ENCODE results near the gene AQP3.
"Not testable (repeated sequence)": the region's sequence is repeated elsewhere in the genome, so short reads cannot be mapped to it uniquely, and the experiment has no call there.

Gene AQP3

DNA sequence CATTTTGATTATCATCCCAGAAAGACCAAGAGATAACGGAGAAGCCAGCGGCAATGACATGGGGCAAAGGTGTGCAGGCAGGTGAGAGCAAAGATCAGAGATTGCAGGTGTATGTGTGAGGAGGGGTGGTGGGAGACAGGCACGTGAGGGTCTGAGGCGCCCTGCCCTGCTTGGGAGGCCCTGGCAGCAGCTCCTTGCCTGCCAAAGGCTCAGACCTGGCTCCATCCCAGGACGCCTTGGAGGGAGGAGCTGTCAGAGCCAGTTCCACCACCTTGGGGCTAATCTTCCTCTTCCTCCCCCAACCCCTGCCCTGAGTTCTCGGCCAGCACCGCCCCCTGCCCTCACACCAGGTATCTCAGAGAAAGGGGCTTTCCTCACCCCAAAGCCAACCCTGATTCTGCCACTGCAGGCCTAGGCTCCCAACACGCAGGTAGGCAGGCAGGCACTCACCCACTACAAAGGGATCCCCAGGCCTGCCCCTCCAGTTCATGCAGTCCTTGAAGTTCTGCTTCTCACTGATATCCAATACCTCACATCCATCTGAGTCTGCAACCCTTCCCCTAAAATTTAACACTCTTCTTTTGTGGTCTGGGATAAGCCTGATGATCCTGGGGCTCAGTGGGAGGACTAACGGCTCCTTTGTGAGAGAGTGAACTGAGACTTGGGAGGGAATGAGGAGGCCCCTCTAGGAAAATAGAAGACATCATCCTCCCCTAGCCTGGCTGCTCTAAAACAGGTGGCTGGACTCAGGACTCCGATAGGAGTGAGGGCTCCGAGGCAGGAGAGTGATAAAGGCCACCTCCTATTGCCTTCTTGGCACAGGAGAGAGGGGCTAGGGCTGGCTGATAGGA lies 1.8 kb downstream of the AQP3 start:
- H3K27ac ChIP-seq, result no peak overlapping the region
- DNase-seq (ENCODE audit: low read depth, low spot score), result no peak

DNA sequence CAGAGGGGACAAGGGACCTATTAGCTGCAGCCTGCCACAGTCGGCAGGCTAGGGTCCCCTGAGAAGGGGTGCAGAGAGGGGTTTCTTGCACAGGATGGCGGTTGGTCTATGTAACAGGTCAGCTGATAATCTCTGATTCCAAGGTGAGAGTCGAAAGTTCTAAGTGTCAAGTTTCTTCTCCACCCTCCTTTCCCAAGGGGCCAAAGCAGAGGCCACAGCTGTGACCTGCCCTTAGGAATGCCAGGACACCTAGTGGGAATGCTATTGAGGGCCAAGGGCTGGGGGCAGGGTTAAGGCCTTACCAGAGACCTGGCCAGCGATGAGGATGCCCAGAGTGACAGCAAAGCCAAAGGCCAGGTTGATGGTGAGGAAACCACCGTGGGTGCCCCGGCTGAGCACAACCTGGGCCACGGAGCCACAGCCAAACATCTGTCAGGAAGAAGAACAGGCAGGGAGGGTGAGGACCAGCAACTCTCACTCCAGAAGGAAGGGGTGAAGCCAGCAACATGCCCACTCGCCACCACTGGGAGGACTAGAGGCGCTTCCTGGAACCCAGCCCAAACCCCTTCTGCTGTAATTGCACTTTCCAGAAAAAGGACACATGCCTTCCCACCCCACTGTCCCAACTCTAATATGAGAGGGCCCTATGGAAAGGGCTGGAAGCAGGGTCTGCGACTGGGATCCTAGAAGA lies 3.8 kb downstream of the AQP3 start:
- no peak overlapping the region for H3K27ac ChIP-seq
- DNase-seq (ENCODE audit: low read depth, low spot score), result no peak

DNA sequence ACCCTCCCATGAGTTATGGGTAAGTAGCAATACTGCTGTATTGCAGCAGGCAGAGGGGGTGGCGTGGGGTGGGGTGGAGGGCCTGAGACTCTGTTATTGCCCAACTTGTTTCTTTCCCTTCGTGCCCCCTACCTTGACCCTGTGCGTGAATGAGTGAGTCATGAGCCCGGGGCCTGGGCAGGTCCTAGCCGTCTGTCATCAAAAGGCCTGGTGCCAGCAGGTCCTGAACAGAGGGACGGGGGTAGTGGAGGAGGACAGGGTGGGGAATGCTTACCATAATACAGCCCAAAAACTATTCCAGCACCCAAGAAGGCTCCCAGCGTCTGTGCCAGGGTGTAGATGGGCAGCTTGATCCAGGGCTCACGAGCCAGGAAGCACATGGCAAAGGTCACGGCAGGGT lies 4.3 kb downstream of the AQP3 start:
- no peak overlapping the region for H3K27ac ChIP-seq
- DNase-seq (ENCODE audit: low read depth, low spot score), result no peak

DNA sequence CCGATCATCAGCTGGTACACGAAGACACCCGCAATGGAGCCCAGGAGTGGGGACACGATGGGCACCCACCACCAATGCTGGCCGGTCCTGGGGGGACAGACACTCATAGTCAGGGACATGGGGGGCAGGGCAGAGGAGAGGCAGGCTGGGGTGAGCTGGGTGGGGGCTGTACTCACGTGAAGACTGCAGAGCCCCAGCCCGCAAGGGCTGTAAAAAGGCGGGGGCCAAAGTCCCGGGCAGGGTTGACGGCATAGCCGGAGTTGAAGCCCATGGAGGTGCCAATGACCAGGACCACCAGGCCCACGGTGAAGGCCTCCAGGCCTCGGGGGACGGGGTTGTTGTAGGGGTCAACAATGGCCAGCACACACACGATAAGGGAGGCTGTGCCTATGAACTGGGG lies 5.3 kb downstream of the AQP3 start:
- H3K27ac ChIP-seq, result no peak overlapping the region
- no peak for DNase-seq (ENCODE audit: low read depth, low spot score)

DNA sequence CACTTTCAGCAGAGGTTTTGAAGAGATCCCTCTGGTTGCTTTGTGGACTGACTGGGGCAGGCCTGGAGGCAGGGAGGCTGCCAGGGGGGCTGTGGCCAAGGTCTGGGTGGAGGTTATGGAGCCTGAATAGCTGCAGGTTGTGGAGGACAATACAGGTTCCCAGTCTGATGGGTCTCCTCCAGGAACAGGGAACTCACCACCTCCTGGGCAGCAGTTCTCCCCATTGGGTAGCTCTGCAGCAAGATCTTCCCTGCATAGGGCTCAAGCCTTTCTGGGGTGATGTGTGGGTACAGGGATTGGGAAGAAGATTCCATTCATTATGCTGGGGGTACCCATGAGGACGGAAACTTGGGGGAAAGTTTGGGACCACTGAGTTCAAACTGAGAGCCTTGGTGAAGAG lies 6.8 kb downstream of the AQP3 start:
- H3K27ac ChIP-seq, result no peak overlapping the region
- DNase-seq (ENCODE audit: low read depth, low spot score), result no peak

DNA sequence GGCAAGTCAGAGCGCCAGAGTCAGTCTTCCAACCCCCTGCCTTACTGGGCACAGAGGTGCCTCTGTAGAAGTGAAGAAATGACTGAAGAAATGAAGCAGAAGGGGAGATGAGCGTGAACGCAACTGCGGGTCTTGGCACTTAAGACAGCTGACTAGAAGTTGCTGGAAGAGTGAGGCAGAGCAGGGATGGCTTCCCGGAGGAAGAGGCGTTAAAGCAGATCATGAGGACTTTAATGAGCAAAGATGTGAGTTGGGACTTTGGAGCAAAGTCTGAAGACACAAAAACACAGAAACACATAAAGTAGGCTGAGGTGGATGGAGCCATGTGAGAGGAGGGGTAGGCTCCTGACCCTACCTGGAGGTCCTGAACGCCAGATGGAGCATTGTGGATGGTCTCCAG lies 7.2 kb downstream of the AQP3 start:
- no peak for DNase-seq (ENCODE audit: low read depth, low spot score)
- H3K27ac ChIP-seq, result no peak overlapping the region

DNA sequence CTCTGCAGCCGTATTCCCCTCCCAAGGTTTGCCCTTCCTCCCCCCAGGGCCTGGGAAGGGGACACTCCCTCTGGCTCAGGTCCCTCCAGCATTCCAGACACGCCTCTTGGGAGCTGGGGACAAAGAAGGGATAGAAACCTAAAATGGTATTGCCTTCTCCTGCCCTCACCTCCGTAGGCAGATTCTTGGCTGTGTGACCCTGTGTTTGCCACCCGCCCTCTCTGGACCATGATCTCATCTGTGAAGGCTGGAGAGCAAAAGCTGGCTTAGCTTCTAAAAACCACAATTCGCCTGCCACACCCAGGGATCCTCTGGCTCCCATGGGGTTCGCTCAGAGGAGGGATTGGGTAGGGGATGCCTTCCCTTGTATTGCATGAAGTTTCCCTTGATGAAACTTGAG lies 7.7 kb downstream of the AQP3 start:
- no peak for DNase-seq (ENCODE audit: low read depth, low spot score)
- no peak overlapping the region for H3K27ac ChIP-seq

DNA sequence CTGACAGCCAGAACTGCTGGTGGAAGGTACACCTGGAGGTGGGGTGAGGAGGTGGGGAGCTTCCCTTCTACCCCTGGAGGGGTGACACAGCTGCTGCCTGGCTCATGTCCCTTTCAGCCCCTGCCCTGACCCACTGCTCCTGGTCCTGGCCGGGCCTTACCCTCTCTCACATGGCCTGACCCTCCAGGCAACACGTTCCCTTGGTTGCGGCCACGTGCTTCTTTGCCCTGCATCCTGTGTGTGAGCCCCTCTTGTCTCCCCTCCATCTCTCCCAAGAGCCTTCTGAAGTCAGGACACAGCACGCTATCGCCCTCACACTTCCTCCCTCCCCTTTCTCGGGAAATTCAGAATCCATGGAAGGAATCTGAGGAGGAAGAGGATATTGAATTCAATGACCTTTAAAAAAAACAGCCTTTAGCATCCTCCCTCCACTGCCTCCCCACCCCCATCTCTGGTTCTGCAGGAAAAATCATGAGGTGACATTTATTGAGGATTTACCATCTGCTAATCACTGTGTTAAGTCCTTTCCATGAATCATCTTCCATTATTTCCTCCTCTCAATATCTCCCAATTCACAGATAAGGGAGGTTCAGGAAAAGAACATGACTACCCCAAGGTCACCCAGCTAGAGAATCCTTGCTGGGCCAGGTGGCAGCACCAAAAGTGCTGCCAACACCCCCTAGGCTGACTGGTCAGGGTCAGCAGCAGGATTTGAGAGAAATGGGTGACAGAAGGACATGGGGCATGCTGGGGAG lies 8.3 kb downstream of the AQP3 start:
- DNase-seq (ENCODE audit: low read depth, low spot score), result no peak
- no peak overlapping the region for H3K27ac ChIP-seq

DNA sequence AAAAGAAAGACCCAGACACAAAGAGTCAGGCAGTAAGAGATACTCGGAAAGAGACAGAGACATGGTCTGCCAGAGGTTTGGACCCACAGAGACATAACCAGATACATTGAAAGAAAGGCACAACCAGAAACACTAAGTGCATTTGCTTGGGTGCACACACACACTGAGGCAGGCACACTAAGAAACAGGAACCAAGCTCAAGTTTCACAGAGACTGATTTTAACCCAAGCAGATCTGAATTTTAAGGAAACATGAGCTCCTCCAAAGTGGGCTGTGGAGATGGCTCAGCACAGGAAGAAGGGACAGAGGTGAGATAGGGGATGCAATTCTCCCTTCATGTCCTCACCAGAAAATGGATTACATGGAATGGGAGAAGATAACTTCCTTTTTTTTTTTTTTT lies 9.5 kb downstream of the AQP3 start:
- DNase-seq (ENCODE audit: low read depth, low spot score), result no peak
- H3K27ac ChIP-seq, result no peak overlapping the region

DNA sequence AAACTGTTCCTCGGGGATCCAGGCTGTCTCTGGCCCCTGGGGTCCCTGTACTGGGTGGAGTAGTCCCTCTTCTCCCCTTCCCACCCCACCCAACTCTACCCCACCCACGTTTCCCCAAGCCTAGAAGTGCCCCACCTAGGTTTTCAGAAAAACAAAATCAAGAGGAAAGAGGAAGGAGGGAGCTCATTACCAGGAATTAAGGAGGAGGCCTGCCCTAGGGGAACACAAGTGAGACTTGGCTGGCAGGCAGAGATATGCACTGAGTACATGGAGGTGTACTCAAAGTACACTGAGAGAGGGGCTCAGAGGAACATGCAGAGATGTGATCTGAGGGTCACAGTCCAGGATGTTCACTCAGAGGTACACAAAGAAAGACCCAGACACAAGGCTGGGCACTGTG lies 10.2 kb downstream of the AQP3 start:
- H3K27ac ChIP-seq, result no peak overlapping the region
- DNase-seq (ENCODE audit: low read depth, low spot score), result no peak

DNA sequence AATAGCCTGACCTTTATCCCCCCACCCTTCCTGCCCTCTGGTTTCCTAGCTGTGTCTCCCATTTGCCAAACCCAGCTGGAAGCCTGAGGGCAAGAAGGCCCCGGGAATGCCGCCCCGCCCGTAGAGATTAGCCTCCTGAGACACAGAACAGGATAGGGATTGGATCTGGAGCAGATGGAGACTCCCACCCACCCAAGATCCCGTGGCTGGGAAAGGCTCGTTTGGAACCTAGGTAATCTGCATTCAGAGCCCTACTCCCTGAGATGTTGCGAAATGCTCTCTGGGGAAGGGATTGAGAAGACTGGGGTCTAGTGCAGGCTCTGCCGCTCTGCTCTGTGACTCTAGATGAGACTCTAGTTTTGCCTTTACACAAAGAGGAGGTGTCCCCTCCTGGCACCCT lies 10.9 kb downstream of the AQP3 start:
- H3K27ac ChIP-seq, result no peak overlapping the region
- no peak for DNase-seq (ENCODE audit: low read depth, low spot score)

DNA sequence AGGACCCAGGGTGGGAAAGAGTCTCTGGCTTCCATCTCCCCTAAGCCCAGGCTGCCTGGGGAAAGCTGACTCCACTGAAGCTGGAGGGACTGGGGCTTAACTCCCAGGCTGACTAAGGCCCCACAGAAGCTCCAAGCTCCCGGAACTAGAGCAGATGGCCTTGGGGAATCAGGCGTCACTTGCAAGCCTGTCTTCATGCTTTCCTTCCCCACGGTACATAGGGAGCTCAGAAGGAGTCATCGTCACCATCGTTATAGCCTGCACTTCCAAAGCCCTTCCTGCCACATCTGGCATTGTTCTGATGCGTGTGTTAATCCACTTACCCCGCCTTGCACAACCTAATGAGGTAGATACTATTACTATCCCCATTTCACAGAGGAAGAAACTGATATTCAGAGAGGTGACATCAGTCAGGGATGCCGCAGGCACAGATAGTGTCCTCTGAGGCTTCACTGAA lies 11.5 kb downstream of the AQP3 start:
- no peak overlapping the region for H3K27ac ChIP-seq
- DNase-seq (ENCODE audit: low read depth, low spot score), result no peak

DNA sequence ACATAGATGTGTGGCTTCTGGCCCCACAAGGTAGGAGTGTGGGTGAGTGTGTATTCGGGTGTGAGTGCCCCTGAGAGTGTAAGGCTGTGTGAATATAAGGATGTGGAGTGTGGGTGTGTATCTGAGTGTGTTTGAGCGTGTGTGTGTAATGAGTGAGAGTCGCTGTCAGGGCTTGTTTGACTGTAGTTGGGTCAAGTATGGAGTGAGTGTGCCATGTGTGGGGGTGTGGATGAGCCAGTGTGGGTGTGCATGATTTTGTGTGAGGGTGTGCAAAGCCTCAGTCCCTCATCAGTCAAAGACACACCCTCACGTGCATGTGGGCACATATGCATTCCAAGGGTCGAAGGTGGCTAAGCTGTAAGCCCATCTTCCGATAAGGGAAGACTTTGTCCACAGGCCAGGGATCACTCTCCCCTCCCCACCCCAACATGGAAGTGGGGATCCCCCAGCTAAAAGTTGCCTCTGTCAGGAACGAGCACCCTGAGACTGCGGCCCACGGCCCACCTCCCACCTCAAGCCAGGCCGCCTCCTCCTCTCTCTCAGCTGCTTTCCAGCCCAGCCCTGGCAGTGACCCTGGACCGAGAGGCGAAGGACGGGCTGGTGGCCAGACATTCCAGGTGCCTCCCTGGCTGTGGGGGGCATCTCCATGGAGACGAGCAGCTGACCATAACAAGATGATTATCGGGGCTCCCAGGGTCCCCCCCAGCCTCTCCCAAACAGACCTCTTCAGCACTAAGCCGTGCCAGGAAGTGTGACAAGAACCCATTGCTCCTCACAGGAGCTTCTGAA lies 12.9 kb downstream of the AQP3 start:
- no peak for DNase-seq (ENCODE audit: low read depth, low spot score)
- no peak overlapping the region for H3K27ac ChIP-seq

DNA sequence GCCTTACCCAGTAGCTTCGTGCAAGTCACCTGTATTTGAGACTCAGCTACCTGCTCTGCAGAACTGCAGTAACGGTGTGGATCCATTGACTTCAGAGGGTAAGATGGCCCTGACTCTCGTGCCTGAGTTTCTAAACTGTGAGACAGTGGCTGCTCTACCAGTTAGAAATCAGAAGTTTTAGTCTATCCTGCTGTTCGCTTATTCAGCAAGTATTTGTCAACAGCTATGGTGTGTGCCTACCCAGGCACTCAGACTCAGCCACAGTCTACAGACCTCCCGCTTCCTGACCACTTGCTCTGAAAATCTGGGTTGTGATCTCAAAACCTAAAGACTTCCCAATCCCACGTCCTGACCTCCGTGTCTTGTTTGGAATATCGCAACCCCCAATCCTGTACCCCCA lies 13.5 kb downstream of the AQP3 start:
- no peak for DNase-seq (ENCODE audit: low read depth, low spot score)
- H3K27ac ChIP-seq, result no peak overlapping the region

DNA sequence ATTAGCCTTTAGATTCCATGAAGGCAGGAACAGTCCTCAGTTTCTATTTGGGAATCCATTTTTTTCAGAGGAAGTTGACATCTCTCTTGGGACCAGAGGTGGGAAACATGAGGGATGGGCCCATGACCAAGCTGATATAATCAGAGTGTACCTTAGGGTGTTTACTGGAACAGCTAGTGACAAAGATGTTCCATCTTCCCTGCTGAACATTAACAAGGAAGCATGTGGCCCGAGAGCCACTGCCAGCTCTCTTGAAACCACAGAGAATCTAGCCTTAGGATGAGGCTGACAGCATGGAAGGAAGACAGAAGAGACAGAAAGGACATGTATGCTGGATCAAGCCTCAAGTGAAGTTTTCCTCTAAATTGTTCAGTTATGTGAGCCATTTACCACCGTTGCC lies 16.0 kb downstream of the AQP3 start:
- DNase-seq (ENCODE audit: low read depth, low spot score), result no peak
- no peak overlapping the region for H3K27ac ChIP-seq

DNA sequence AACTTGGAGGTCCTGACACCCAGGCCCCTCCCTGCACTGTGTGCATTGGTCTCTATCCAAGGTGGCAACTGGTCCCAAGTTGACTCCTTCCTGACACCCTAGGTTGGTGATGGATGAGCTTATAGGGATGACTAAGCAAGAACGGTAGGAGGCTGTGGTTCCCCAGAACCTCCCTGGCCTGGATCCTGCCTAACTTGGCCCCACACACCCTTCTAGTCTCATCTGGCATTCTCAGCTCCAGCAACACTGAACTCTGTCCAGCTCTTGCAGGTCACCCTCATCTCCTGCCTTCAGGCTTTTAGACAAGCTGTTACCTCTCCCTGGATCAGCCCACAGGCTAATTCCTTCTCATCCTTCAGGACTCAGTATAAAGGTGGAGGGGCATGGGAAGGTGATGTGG lies 16.5 kb downstream of the AQP3 start:
- no peak overlapping the region for H3K27ac ChIP-seq
- DNase-seq (ENCODE audit: low read depth, low spot score), result no peak

DNA sequence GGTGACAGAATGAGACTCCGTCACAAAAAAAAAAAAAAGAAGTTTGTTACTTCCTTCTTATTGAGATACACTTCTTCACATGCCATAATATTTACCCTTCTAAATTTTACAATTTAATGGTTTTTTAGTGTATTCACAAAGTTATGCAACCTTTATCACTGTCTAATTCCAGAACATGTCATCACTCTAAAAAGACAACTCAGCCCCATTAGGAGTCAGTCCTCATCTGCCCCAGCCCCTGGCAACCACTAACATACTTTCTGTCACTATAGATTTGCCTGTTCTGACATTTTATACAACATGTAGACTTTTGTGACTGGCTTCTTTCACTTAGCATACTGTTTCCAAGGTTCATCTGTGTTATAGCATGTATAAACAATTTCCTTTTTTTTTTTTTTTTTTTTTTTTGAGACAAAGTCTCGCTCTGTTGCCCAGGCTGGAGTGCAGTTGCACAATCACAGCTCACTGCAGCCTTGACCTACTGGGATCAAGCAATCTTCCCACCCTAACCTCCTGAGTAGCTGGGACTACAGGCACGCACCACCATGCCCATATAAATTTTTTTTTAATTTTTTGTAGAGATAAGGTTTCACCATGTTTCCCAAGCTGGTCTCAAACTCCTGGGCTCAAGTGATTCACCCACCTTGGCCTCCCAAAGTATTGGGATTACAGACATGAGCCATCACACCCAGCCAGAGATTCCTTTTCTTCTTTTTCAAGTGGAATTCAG lies 18.0 kb downstream of the AQP3 start:
- DNase-seq (ENCODE audit: low read depth, low spot score), result no peak
- no peak overlapping the region for H3K27ac ChIP-seq

DNA sequence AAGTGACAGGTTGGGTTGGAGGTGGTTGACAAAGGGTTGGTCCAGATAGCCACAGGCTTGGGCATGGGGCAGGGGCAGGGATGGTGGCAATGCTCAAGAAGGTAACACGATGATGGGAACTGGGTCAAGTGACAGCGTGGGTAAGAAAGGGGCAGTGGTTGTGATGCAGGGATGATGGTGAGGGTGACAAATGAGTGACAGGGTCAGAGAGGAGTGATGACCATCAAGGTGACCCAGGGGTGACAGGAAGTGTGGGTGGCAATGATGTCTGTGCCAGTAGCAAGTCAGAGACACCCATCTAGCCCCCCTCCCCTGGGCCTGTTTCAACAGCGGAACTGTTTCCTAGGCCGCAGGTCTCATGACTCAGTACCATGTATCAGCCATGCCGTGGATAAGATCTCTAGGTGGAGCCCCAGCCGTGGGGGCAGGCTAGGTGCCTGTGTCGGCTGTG lies 20.5 kb downstream of the AQP3 start:
- no peak for DNase-seq (ENCODE audit: low read depth, low spot score)
- H3K27ac ChIP-seq, result no peak overlapping the region

DNA sequence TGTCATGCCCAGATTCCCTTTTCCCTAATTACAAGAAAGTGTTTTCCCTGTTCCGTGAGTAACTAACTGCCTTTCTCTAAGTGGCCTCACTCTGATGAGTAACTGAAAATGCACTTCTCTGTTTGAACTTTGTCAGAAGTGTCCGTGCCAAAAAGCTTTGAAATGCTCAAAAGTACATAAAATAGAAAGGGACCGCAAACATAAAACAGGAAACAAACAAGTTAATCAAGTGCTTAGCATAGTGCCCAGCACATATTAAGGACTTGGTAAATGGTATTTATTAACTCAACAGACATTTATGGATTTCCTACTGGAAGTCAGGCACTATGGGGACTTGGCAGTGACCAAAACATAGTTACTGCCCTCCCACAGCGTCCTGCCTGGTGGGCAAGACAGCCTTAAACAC lies 22.3 kb downstream of the AQP3 start:
- H3K27ac ChIP-seq, result peak overlapping the region; percentile 14
- no peak for DNase-seq (ENCODE audit: low read depth, low spot score)

DNA sequence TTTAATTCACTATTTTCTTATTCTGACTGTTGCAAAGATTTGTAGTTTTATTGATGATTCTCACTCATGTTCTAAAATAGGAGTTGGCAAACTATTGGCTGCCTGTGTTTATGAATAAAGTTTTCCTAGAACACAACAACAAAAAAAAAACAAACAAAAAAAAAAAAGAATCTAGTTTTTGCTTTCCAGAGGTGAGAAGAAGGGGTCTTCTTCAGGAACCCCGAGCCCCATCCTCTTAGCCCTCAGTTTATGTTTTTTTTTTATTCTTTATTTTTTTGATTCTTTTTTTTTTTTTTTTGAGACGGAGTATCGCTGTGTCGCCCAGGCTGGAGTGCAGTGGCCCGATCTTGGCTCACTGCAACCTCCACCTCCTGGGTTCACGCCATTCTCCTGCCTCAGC lies 22.9 kb downstream of the AQP3 start:
- DNase-seq (ENCODE audit: low read depth, low spot score), result not testable (repeated sequence)
- H3K27ac ChIP-seq, result peak overlapping the region; percentile 14

Data from epithelial cell of prostate (primary cell).